H1 (cell line): ENCODE measurements around the gene TARS3. TPM values are rescaled to one million over a fixed set of nuclear protein-coding genes. Genes with fewer than 3 reads are reported as not detected.

Experiments
- CHD7 ChIP-seq: fragments of 300-600 bp; sonication (generic); IDR thresholded peaks from 2 replicates; pipeline ENCODE4 v1.7.1; 2012; ENCODE audit warnings: low read length, moderate library complexity, mild to moderate bottlenecking, inconsistent platforms; ENCODE audit not compliant: insufficient replicate concordance
- CTBP2 ChIP-seq: IDR thresholded peaks from 2 replicates; pipeline ENCODE4 v1.7.0; 2011; ENCODE audit warnings: borderline replicate concordance, mild to moderate bottlenecking, moderate library complexity, mixed read lengths, low read length; ENCODE audit not compliant: insufficient read depth, insufficient read length
- JUN ChIP-seq: IDR thresholded peaks from 2 replicates; pipeline ENCODE4 v1.6.1; 2011; ENCODE audit warnings: low read depth, mild to moderate bottlenecking, improper control_type of control experiment, low read length
- RAD21 ChIP-seq, 2 experiments: IDR thresholded peaks in 1 of 2; conservative IDR thresholded peaks in 1 of 2; 2 replicates each; pipeline ENCODE4 v1.6.1; 2011; ENCODE audit warnings: low read depth in 2 of 2, low read length in 2 of 2, improper control_type of control experiment in 1 of 2, inconsistent platforms in 1 of 2, mild to moderate bottlenecking in 1 of 2, moderate library complexity in 1 of 2
- TAF7 ChIP-seq: optimal IDR thresholded peaks from 2 replicates; pipeline ENCODE3; 2011; ENCODE audit warnings: low read depth, mild to moderate bottlenecking, inconsistent platforms, low read length, moderate library complexity, borderline replicate concordance
- polyA plus RNA-seq, 7 experiments: library from polyadenylated mRNA; depleted of rRNA in 3 of 7; stranded (reverse) in 5 of 7; unstranded in 2 of 7; fragments of >200 nt in 5 of 7; fragments of 200-250 nt in 2 of 7; gene quantifications; 1 replicate in 5 of 7; 2 replicates in 1 of 7; 4 replicates in 1 of 7; pipeline versions ENCODE4 v1.2.1 to v1.2.3, GENCODE V29; 2011 to 2013; ENCODE audit warnings: missing spikeins in 2 of 7, mixed read lengths in 2 of 7
- total RNA-seq: library from RNA; stranded (reverse); fragmentation: NEBNext Ultra II Directional; extraction: Animal tissue kit (Norgen Biotek cat#: 25700); gene quantifications from 2 replicates; pipeline ENCODE4 v1.2.1, GENCODE V29; 2021

TARS3 gene
- total and polyA plus RNA-seq, 2 of the 8 experiments (the other 6 are each of a cell fraction or from before 2014, with no cell fraction given): 2.1 to 13.9 TPM

- TF ChIP-seq TAF7: no peak
- no peak for TF ChIP-seq RAD21 (IDR thresholded peaks at IDR 0.05 in 1 of 2, conservative IDR thresholded peaks at IDR 0.05 in 1 of 2; ENCODE audit: low read depth in 2 of 2, low read length in 2 of 2)
- no peak for TF ChIP-seq JUN
- TF ChIP-seq CHD7: no peak
- no peak for TF ChIP-seq CTBP2
- TF ChIP-seq, all 59 proteins: peak for 0
Measured at GRCh38 chr15:101635944-101636727, 88.1 kb downstream of the TARS3 start (continued).
